AG04449 (cell line): ENCODE results near the gene PDZK1IP1.

Experiments
- CTCF ChIA-PET: fragments of 350-600 bp; formaldehyde crosslinking; extraction: SDS; loops from one replicate; lab custom pipeline; 2021; ENCODE audit warnings: antibody characterized with exemption; lab: Yijun Ruan, JAX
- POLR2A ChIA-PET: fragments of 400-600, 350-600 bp; formaldehyde crosslinking; extraction: SDS; loops from one replicate; lab custom pipeline; 2020; ENCODE audit warnings: antibody characterized with exemption, inconsistent platforms; lab: Yijun Ruan, JAX
- DNase-seq: peaks from one replicate; pipeline ENCODE4 v3.0.0-alpha.2; 2010; ENCODE audit warnings: low read depth, low spot score
- H3K4me3 ChIP-seq: 2 replicates; pipeline ENCODE4 v1.5.1; 2011; ENCODE audit warnings: low read depth, mild to moderate bottlenecking, control low read depth, low read length
- CTCF ChIP-seq: IDR thresholded peaks from one replicate; pipeline ENCODE4 v1.5.1; 2011; ENCODE audit warnings: mild to moderate bottlenecking, moderate library complexity, low read length, control low read depth, inconsistent platforms; ENCODE audit not compliant: insufficient read depth; ENCODE audit errors: missing control alignments

PDZK1IP1 gene

GRCh38 chr1:47232187-47232874, 42.5 kb upstream of the PDZK1IP1 start, which contains the start of gene TAL1:
TAL1 (minus strand) TSS chr1:47232225; CDS start chr1:47225888, 6,337 bp downstream.
- ChIA-PET CTCF (interaction anchor here (0.7 to 1.2 kb wide), 2 partner anchors 38 to 53 kb away, joined by 3 to 4 read pairs; no protein-coding TSS in a partner anchor), POLR2A (no interaction called here)
- TF ChIP-seq CTCF, result no peak
- no peak within 1 kb of the TSS for H3K4me3 ChIP-seq
- DNase-seq, result no peak

- TF ChIP-seq CTCF, result no peak
- ChIA-PET POLR2A (no interaction called here), CTCF (no interaction called here)
- no peak for DNase-seq
- no peak overlapping the region for H3K4me3 ChIP-seq
These were observed 41.7 kb upstream of the PDZK1IP1 start for GRCh38 chr1:47231301-47232186.

GRCh38 chr1:47230692-47231300, 41.0 kb upstream of the PDZK1IP1 start:
- no peak for DNase-seq

GRCh38 chr1:47229886-47230691, 40.3 kb upstream of the PDZK1IP1 start:
- no peak overlapping the region for H3K4me3 ChIP-seq
- CTCF ChIA-PET, result interaction anchor here (0.6 to 3.7 kb wide), 2 partner anchors 32 to 37 kb away, joined by 3 to 21 read pairs; no protein-coding TSS in a partner anchor
- TF ChIP-seq CTCF, result no peak

More at GRCh38 chr1:47230692-47231300, 41.0 kb upstream of the PDZK1IP1 start:
- CTCF ChIA-PET, result interaction anchor here (0.6 to 3.7 kb wide), 2 partner anchors 32 to 38 kb away, joined by 3 to 21 read pairs; no protein-coding TSS in a partner anchor
- H3K4me3 ChIP-seq, result no peak overlapping the region
- POLR2A ChIA-PET, result no interaction called here
- TF ChIP-seq CTCF, result no peak

GRCh38 chr1:47229031-47229885, 39.4 kb upstream of the PDZK1IP1 start:
- TF ChIP-seq CTCF, result no peak
- ChIA-PET CTCF (interaction anchor here (3.7 kb wide), 1 partner anchor 36 kb away, joined by 21 read pairs; no protein-coding TSS in a partner anchor), POLR2A (no interaction called here)
- no peak overlapping the region for H3K4me3 ChIP-seq
- no peak for DNase-seq

More at GRCh38 chr1:47229886-47230691, 40.3 kb upstream of the PDZK1IP1 start:
- DNase-seq, result no peak
- POLR2A ChIA-PET, result no interaction called here
